H1 (cell line): ENCODE measurements around the gene TCF25. TPM values are rescaled to one million over a fixed set of nuclear protein-coding genes. Genes with fewer than 3 reads are reported as not detected.

Experiments used
- CTCF ChIA-PET: fragments of 300-600 bp; sonication (Branson Sonifier 250); formaldehyde crosslinking; loops from one replicate; lab custom pipeline; 2021; ENCODE audit not compliant: partially characterized antibody; lab: Charles Lee
- POLR2A ChIA-PET: fragments of 300-600 bp; sonication (Branson Sonifier 250); formaldehyde crosslinking; loops from one replicate; lab custom pipeline; 2021; ENCODE audit warnings: inconsistent platforms; ENCODE audit not compliant: partially characterized antibody; lab: Charles Lee
- DNase-seq, 2 experiments: peaks; one replicate each; pipeline versions ENCODE4 v3.0.0 to v3.0.0-alpha.2; 2010 to 2022; ENCODE audit warnings: low spot score in 2 of 2, low read depth in 1 of 2, mixed read lengths in 1 of 2
- FAIRE-seq: peaks from 2 replicates; lab custom pipeline; 2011; peaks lifted over from hg19 to GRCh38; lab: Jason Lieb, UNC
- H2AFZ ChIP-seq: 2 replicates; pipeline ENCODE4 v1.8.1; 2012; ENCODE audit warnings: low read length, inconsistent platforms
- H2AK5ac ChIP-seq: 2 replicates; pipeline ENCODE4 v1.6.1; 2013; ENCODE audit warnings: low read depth, low read length
- H2BK120ac ChIP-seq: replicated peaks from 2 replicates; pipeline ENCODE3; 2013; ENCODE audit warnings: low read depth, low read length, inconsistent platforms
- H2BK12ac ChIP-seq: 2 replicates; pipeline ENCODE4 v1.6.1; 2013; ENCODE audit warnings: low read depth, low read length
- H2BK15ac ChIP-seq: 2 replicates; pipeline ENCODE4 v1.6.1; 2013; ENCODE audit warnings: low read length
- H2BK20ac ChIP-seq: 2 replicates; pipeline ENCODE4 v1.6.1; 2013; ENCODE audit warnings: low read length
- H2BK5ac ChIP-seq: 2 replicates; pipeline ENCODE4 v1.6.1; 2013; ENCODE audit warnings: low read depth, low read length
- H3K14ac ChIP-seq: 2 replicates; pipeline ENCODE4 v1.6.1; 2013; ENCODE audit warnings: inconsistent platforms; ENCODE audit not compliant: insufficient read length
- H3K18ac ChIP-seq: 2 replicates; pipeline ENCODE4 v1.6.1; 2013; ENCODE audit warnings: low read length; ENCODE audit errors: extremely low read depth
- H3K23ac ChIP-seq: 2 replicates; pipeline ENCODE4 v1.6.1; 2013; ENCODE audit warnings: inconsistent platforms; ENCODE audit not compliant: insufficient read length
- H3K23me2 ChIP-seq: 2 replicates; pipeline ENCODE4 v1.6.1; 2013; ENCODE audit warnings: low read depth, low read length
- H3K27ac ChIP-seq: 2 replicates; pipeline ENCODE4 v1.6.1; 2011; ENCODE audit warnings: low read depth, low read length, inconsistent platforms
- H3K27me3 ChIP-seq, 4 experiments: replicated peaks in 1 of 4; 1 replicate in 1 of 4; 2 replicates in 3 of 4; pipeline versions ENCODE4 v1.6.1 to v1.8.1; 2011 to 2013; ENCODE audit warnings: low read length in 3 of 4, mild to moderate bottlenecking in 3 of 4, inconsistent platforms in 2 of 4, mixed read lengths in 2 of 4, moderate library complexity in 1 of 4; ENCODE audit not compliant: control insufficient read depth in 3 of 4, insufficient read depth in 3 of 4; ENCODE audit errors: extremely low read depth in 1 of 4
- H3K36me3 ChIP-seq, 4 experiments: 2 replicates each; pipeline versions ENCODE4 v1.6.1 to v1.8.1; 2011 to 2013; ENCODE audit warnings: mild to moderate bottlenecking in 4 of 4, low read length in 3 of 4, moderate library complexity in 2 of 4, control low read depth in 1 of 4, inconsistent platforms in 1 of 4; ENCODE audit not compliant: insufficient read depth in 4 of 4, control insufficient read depth in 2 of 4
- H3K4ac ChIP-seq: replicated peaks from 2 replicates; pipeline ENCODE3; 2013; ENCODE audit warnings: low read length, low read depth, mixed read lengths, inconsistent platforms; ENCODE audit not compliant: insufficient read length
- H3K4me1 ChIP-seq, 4 experiments: replicated peaks in 1 of 4; 1 replicate in 1 of 4; 2 replicates in 3 of 4; pipeline versions ENCODE4 v1.6.1 to v1.8.1; 2011 to 2013; ENCODE audit warnings: low read length in 3 of 4, inconsistent platforms in 2 of 4, mixed read lengths in 1 of 4; ENCODE audit not compliant: insufficient read depth in 4 of 4, control insufficient read depth in 3 of 4
- H3K4me2 ChIP-seq, 2 experiments: 2 replicates each; pipeline versions ENCODE4 v1.6.1 to v1.8.1; 2011 to 2013; ENCODE audit warnings: low read depth in 2 of 2, low read length in 2 of 2, control low read depth in 1 of 2, inconsistent platforms in 1 of 2, mild to moderate bottlenecking in 1 of 2; ENCODE audit not compliant: insufficient read depth in 1 of 2
- H3K4me3 ChIP-seq, 4 experiments: fragments of 200-600, 300-600 bp in 1 of 4; sonication (generic), shearing (Covaris generic), sonication (Bioruptor Twin) in 1 of 4; 2 replicates each; pipeline versions ENCODE4 v1.5.1 to v1.8.1; 2011 to 2016; ENCODE audit warnings: low read length in 4 of 4, low read depth in 3 of 4, control low read depth in 2 of 4, inconsistent platforms in 2 of 4, mild to moderate bottlenecking in 2 of 4, mixed read lengths in 1 of 4, moderate library complexity in 1 of 4; ENCODE audit not compliant: insufficient read depth in 2 of 4; ENCODE audit errors: extremely low read depth in 1 of 4
- H3K56ac ChIP-seq: replicated peaks from 2 replicates; pipeline ENCODE3; 2013; ENCODE audit warnings: low read depth, mild to moderate bottlenecking, mixed read lengths, low read length, inconsistent platforms; ENCODE audit not compliant: insufficient read length
- H3K79me1 ChIP-seq: 2 replicates; pipeline ENCODE4 v1.6.1; 2013; ENCODE audit warnings: low read depth, low read length, control low read depth
- H3K79me2 ChIP-seq, 2 experiments: 2 replicates each; pipeline versions ENCODE4 v1.6.1 to v1.8.1; 2012 to 2013; ENCODE audit warnings: low read length in 2 of 2, mild to moderate bottlenecking in 2 of 2, inconsistent platforms in 1 of 2; ENCODE audit not compliant: insufficient read depth in 2 of 2, control insufficient read depth in 1 of 2
- H3K9ac ChIP-seq, 4 experiments: replicated peaks in 1 of 4; 1 replicate in 1 of 4; 2 replicates in 3 of 4; pipeline versions ENCODE4 v1.6.1 to v1.8.1; 2011 to 2013; ENCODE audit warnings: low read depth in 3 of 4, low read length in 3 of 4, control low read depth in 2 of 4, mild to moderate bottlenecking in 2 of 4, moderate library complexity in 2 of 4, inconsistent platforms in 1 of 4; ENCODE audit errors: extremely low read depth in 1 of 4
- H3K9me3 ChIP-seq, 2 experiments: 2 replicates each; pipeline versions ENCODE4 v1.6.1 to v1.8.1; 2012 to 2013; ENCODE audit warnings: mild to moderate bottlenecking in 2 of 2, moderate library complexity in 2 of 2, control low read depth in 1 of 2, inconsistent platforms in 1 of 2, low read depth in 1 of 2, low read length in 1 of 2, mixed read lengths in 1 of 2; ENCODE audit not compliant: insufficient read depth in 2 of 2
- H4K20me1 ChIP-seq, 2 experiments: replicated peaks in 1 of 2; 2 replicates each; pipeline versions ENCODE3 to v1.8.1; 2011 to 2013; ENCODE audit warnings: inconsistent platforms in 2 of 2, low read length in 2 of 2, mild to moderate bottlenecking in 1 of 2; ENCODE audit not compliant: insufficient read depth in 2 of 2, control insufficient read depth in 1 of 2
- H4K5ac ChIP-seq: 2 replicates; pipeline ENCODE4 v1.6.1; 2013; ENCODE audit warnings: low read length, low read depth, mixed read lengths, inconsistent platforms; ENCODE audit not compliant: insufficient read length
- H4K8ac ChIP-seq: 2 replicates; pipeline ENCODE4 v1.8.0; 2013; ENCODE audit warnings: mild to moderate bottlenecking, moderate library complexity, low read length, inconsistent platforms; ENCODE audit not compliant: insufficient read depth; ENCODE audit errors: extremely low read depth
- H4K91ac ChIP-seq: replicated peaks from 2 replicates; pipeline ENCODE3; 2013; ENCODE audit warnings: low read length, mixed read lengths, inconsistent platforms; ENCODE audit not compliant: insufficient read length
- CBX8 ChIP-seq: fragments of 300-800, 300-1000 bp; sonication (generic); IDR thresholded peaks from 2 replicates; pipeline ENCODE4 v1.7.1; 2016; ENCODE audit warnings: low read depth, low read length, borderline replicate concordance
- E2F6 ChIP-seq: IDR thresholded peaks from 2 replicates; pipeline ENCODE4 v1.6.1; 2012; ENCODE audit warnings: inconsistent platforms
- WGBS, 2 experiments: shearing (Covaris generic) in 1 of 2; methylation state at CpG; one replicate each; pipeline versions ENCODE4 v1.1.6 to v1.1.7; 2013 to 2015; ENCODE audit warnings: low lambda C conversion rate in 2 of 2, mixed read lengths in 2 of 2, inconsistent platforms in 1 of 2, low coverage in 1 of 2, missing lambda C conversion rate in 1 of 2; ENCODE audit not compliant: insufficient replicate concordance in 2 of 2, insufficient coverage in 1 of 2, insufficient read length in 1 of 2; ENCODE audit errors: extremely low coverage in 1 of 2, missing lambda C conversion rate in 1 of 2; 5-methylcytosine and 5-hydroxymethylcytosine counted together
- polyA plus RNA-seq, 7 experiments: library from polyadenylated mRNA; depleted of rRNA in 3 of 7; stranded (reverse) in 5 of 7; unstranded in 2 of 7; fragments of >200 nt in 5 of 7; fragments of 200-250 nt in 2 of 7; gene quantifications; 1 replicate in 5 of 7; 2 replicates in 1 of 7; 4 replicates in 1 of 7; pipeline versions ENCODE4 v1.2.1 to v1.2.3, GENCODE V29; 2011 to 2013; ENCODE audit warnings: missing spikeins in 2 of 7, mixed read lengths in 2 of 7
- total RNA-seq: library from RNA; stranded (reverse); fragmentation: NEBNext Ultra II Directional; extraction: Animal tissue kit (Norgen Biotek cat#: 25700); gene quantifications from 2 replicates; pipeline ENCODE4 v1.2.1, GENCODE V29; 2021

The TCF25 gene
- total and polyA plus RNA-seq, 2 of the 8 experiments (the other 6 are each of a cell fraction or from before 2014, with no cell fraction given), result 78.1 to 102 TPM

GRCh38 chr16:89936981-89937380, 63.6 kb downstream of the TCF25 start:
- FAIRE-seq, result no peak
- H2BK12ac ChIP-seq, result no peak overlapping the region
- no peak overlapping the region for H4K8ac ChIP-seq
- H3K4me2 ChIP-seq, result no peak overlapping the region
- H2BK120ac ChIP-seq, result no peak overlapping the region
- no peak overlapping the region for H4K5ac ChIP-seq
- no peaks in the 10 kb centered on the region for H3K4me1 ChIP-seq
- no peak overlapping the region for H2AK5ac ChIP-seq
- ChIA-PET POLR2A (interaction anchor here (1.2 to 3.6 kb wide), 3 partner anchors 11 to 14 kb away, joined by 3 to 16 read pairs (median 8); no protein-coding TSS in a partner anchor), CTCF (interaction anchor here (1.5 kb wide), 1 partner anchor 18 kb away, joined by 3 read pairs; no protein-coding TSS in a partner anchor)
- H3K14ac ChIP-seq, result no peak overlapping the region
- H3K56ac ChIP-seq, result no peak overlapping the region
- H3K23me2 ChIP-seq, result no peaks in the 10 kb centered on the region
- H2BK5ac ChIP-seq, result no peak overlapping the region
- H3K9me3 ChIP-seq, result no peaks in the 10 kb centered on the region
- H3K4me3 ChIP-seq, result no peak overlapping the region
- no peak overlapping the region for H3K23ac ChIP-seq
- H3K9ac ChIP-seq, result no peak overlapping the region
- no peak for DNase-seq
- 93% methylated on average over 15 of the region's 20 CpGs; no CpG with 5 or more reads in 1 of the 2 experiments for WGBS, 2 experiments
- peaks cover 14 to 42% (median 29%) of the 10 kb centered on the region in 4 experiments; a peak in 6 of 8 replicates for H3K36me3 ChIP-seq
- peaks cover 7 to 21% of the 10 kb centered on the region in 2 experiments for H4K20me1 ChIP-seq
- H3K27ac ChIP-seq, result no peak overlapping the region
- H4K91ac ChIP-seq, result no peak overlapping the region
- H3K27me3 ChIP-seq, result no peaks in the 10 kb centered on the region
- H3K79me2 ChIP-seq, result no peaks in the 10 kb centered on the region
- no peak overlapping the region for H3K4ac ChIP-seq
- H2BK20ac ChIP-seq, result no peak overlapping the region
- H2AFZ ChIP-seq, result no peak overlapping the region
- no peaks in the 10 kb centered on the region; the same call in 1 of the 2 replicates for H3K79me1 ChIP-seq
- TF ChIP-seq E2F6, result no peak
- TF ChIP-seq CBX8, result no peak
- TF ChIP-seq, all 59 proteins: peak for 0
- Histone ChIP-seq H2BK15ac (no peak overlapping the region), H3K18ac (no peak overlapping the region)
